Neural cell (in vitro differentiated cells): ENCODE data around the gene SH2D1B. TPM values are rescaled to one million over a fixed set of nuclear protein-coding genes. Genes with fewer than 3 reads are reported as not detected.

Experiments used
- H2AFZ ChIP-seq: fragments of 200-600, 300-800 bp; sonication (generic), shearing (Covaris generic); 2 replicates; pipeline ENCODE4 v1.6.0; 2014; ENCODE audit warnings: low read depth, mild to moderate bottlenecking, antibody characterized with exemption, low read length, moderate library complexity
- H3F3A ChIP-seq: fragments of 200-600 bp; shearing (Covaris generic); 2 replicates; pipeline ENCODE4 v1.6.1; 2016; ENCODE audit warnings: mild to moderate bottlenecking, moderate library complexity, mixed read lengths, antibody characterized with exemption, low read length; ENCODE audit not compliant: insufficient read depth, poor library complexity, severe bottlenecking
- H3K27ac ChIP-seq: fragments of 200-600, 300-800 bp; sonication (generic), shearing (Covaris generic); 2 replicates; pipeline ENCODE4 v1.5.1; 2014; ENCODE audit warnings: mild to moderate bottlenecking, low read length, moderate library complexity
- H3K27me3 ChIP-seq: fragments of 300-800, 200-600 bp; sonication (generic), shearing (Covaris generic); 2 replicates; pipeline ENCODE4 v1.6.0; 2014; ENCODE audit warnings: mild to moderate bottlenecking, low read depth, low read length, moderate library complexity; ENCODE audit not compliant: insufficient read depth
- H3K36me3 ChIP-seq: fragments of 300-800, 200-600 bp; sonication (generic), shearing (Covaris generic); 2 replicates; pipeline ENCODE4 v1.5.1; 2014; ENCODE audit warnings: mild to moderate bottlenecking, antibody characterized with exemption, low read length, moderate library complexity; ENCODE audit not compliant: insufficient read depth
- H3K4me2 ChIP-seq: fragments of 300-800, 200-600 bp; sonication (generic), shearing (Covaris generic); 2 replicates; pipeline ENCODE4 v1.6.0; 2014; ENCODE audit warnings: mild to moderate bottlenecking, low read length
- H3K4me3 ChIP-seq: fragments of 300-800, 200-600 bp; sonication (generic), shearing (Covaris generic); 2 replicates; pipeline ENCODE4 v1.5.1; 2014; ENCODE audit warnings: mild to moderate bottlenecking, low read length, moderate library complexity
- H3K79me2 ChIP-seq: fragments of 200-600 bp; shearing (Covaris generic); replicated peaks from 2 replicates; pipeline ENCODE4 v1.6.0; 2014; ENCODE audit warnings: mild to moderate bottlenecking, low read length, moderate library complexity; ENCODE audit not compliant: insufficient read depth
- H3K9ac ChIP-seq: fragments of 300-800, 200-600 bp; sonication (generic), shearing (Covaris generic); 2 replicates; pipeline ENCODE4 v1.6.1; 2016; ENCODE audit warnings: mild to moderate bottlenecking, low read length, mixed read lengths
- H3K9me2 ChIP-seq: fragments of 200-600 bp; shearing (Covaris generic); 2 replicates; pipeline ENCODE4 v1.6.1; 2016; ENCODE audit warnings: mild to moderate bottlenecking, low read length, mixed read lengths; ENCODE audit not compliant: insufficient read depth
- H3K9me3 ChIP-seq: fragments of 200-600, 300-800 bp; sonication (generic), shearing (Covaris generic); 2 replicates; pipeline ENCODE4 v1.6.1; 2016; ENCODE audit warnings: mild to moderate bottlenecking, mixed run types, low read length, moderate library complexity, mixed read lengths
- H4K20me1 ChIP-seq: fragments of 200-600 bp; shearing (Covaris generic); 2 replicates; pipeline ENCODE4 v1.6.1; 2016; ENCODE audit warnings: mild to moderate bottlenecking, mixed run types; ENCODE audit not compliant: insufficient read depth
- CTCF ChIP-seq: fragments of 450-650 bp; IDR thresholded peaks from 2 replicates; pipeline ENCODE4 v1.5.1; 2014; ENCODE audit warnings: antibody characterized with exemption, mild to moderate bottlenecking, moderate library complexity; ENCODE audit not compliant: poor library complexity, severe bottlenecking
- EP300 ChIP-seq: fragments of 450-650 bp; conservative IDR thresholded peaks from 2 replicates; pipeline ENCODE4 v1.6.1; 2014; ENCODE audit warnings: antibody characterized with exemption, mild to moderate bottlenecking, moderate library complexity; ENCODE audit not compliant: poor library complexity, severe bottlenecking
- EZH2 ChIP-seq: fragments of 200-600, 300-800 bp; shearing (Covaris generic), sonication (generic); IDR thresholded peaks from 2 replicates; pipeline ENCODE4 v1.6.1; 2014; ENCODE audit warnings: antibody characterized with exemption, low read length, borderline replicate concordance, mild to moderate bottlenecking; ENCODE audit not compliant: insufficient read depth, poor library complexity, severe bottlenecking
- MXI1 ChIP-seq: fragments of 450-650 bp; conservative IDR thresholded peaks from 2 replicates; pipeline ENCODE4 v1.6.1; 2014; ENCODE audit warnings: antibody characterized with exemption, mild to moderate bottlenecking; ENCODE audit not compliant: poor library complexity, severe bottlenecking
- POLR2AphosphoS5 ChIP-seq: IDR thresholded peaks from 2 replicates; pipeline ENCODE4 v1.6.1; 2012
- RAD21 ChIP-seq: fragments of 450-650 bp; conservative IDR thresholded peaks from 2 replicates; pipeline ENCODE4 v1.6.1; 2014; ENCODE audit warnings: antibody characterized with exemption, mild to moderate bottlenecking, moderate library complexity
- REST ChIP-seq: IDR thresholded peaks from 2 replicates; pipeline ENCODE4 v1.6.1; 2012; ENCODE audit warnings: borderline replicate concordance
- SMC3 ChIP-seq: fragments of 450-650 bp; conservative IDR thresholded peaks from 2 replicates; pipeline ENCODE4 v1.6.1; 2014; ENCODE audit warnings: antibody characterized with exemption, mild to moderate bottlenecking, moderate library complexity; ENCODE audit not compliant: poor library complexity
- TAF1 ChIP-seq: IDR thresholded peaks from 2 replicates; pipeline ENCODE4 v1.6.1; 2012; ENCODE audit warnings: low read depth
- polyA plus RNA-seq: library from polyadenylated mRNA; depleted of rRNA; stranded (reverse); fragments of >200 nt; gene quantifications from 2 replicates; pipeline ENCODE4 v1.2.3, GENCODE V29; 2014

Gene SH2D1B
- polyA plus RNA-seq, 1 donor from 2014 or later: not detected

DNA sequence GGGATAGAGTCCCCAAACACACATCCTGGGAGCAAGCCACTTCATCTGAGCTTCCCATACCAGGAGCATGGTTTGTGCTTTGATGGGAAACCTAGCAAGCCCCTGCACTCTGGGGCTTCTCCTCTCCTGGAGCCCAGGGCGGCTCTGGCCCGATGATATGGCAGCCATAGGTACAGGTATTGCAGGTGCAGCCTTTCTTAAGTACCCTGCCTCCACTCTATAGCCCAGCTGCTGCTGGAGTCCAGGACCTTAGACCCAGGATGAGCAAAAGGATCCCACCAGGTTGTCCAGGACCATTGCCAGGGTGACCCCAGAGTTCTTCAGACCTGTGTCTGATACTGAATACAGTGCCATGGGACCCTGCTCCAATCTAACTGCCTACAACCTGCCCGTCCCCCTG, 26.2 kb downstream of the SH2D1B start:
- H3K9ac ChIP-seq: no peak overlapping the region
- H4K20me1 ChIP-seq: no peaks in the 10 kb centered on the region
- H3K4me3 ChIP-seq: no peak overlapping the region
- H3K9me3 ChIP-seq: no peaks in the 10 kb centered on the region
- H3K79me2 ChIP-seq: no peaks in the 10 kb centered on the region
- H3K9me2 ChIP-seq: no peaks in the 10 kb centered on the region
- H3K27me3 ChIP-seq: no peaks in the 10 kb centered on the region
- H3K27ac ChIP-seq: no peak overlapping the region
- TF ChIP-seq POLR2AphosphoS5: no peak
- no peak for TF ChIP-seq CTCF
- no peak for TF ChIP-seq RAD21
- TF ChIP-seq TAF1: no peak
- no peak for TF ChIP-seq MXI1
- TF ChIP-seq EP300: no peak
- TF ChIP-seq REST: no peak
- TF ChIP-seq EZH2: no peak
- TF ChIP-seq SMC3: no peak
- H3K4me2 ChIP-seq: no peak overlapping the region
- H3F3A ChIP-seq: no peaks in the 10 kb centered on the region
- peaks cover 8% of the 10 kb centered on the region for H3K36me3 ChIP-seq
- no peak overlapping the region for H2AFZ ChIP-seq

- H2AFZ ChIP-seq: no peak overlapping the region
- H3K9ac ChIP-seq: no peak overlapping the region
- no peaks in the 10 kb centered on the region for H4K20me1 ChIP-seq
- no peak overlapping the region for H3K4me2 ChIP-seq
- H3F3A ChIP-seq: no peaks in the 10 kb centered on the region
- no peak for TF ChIP-seq EZH2
- no peak for TF ChIP-seq CTCF
- no peak for TF ChIP-seq MXI1
- no peak for TF ChIP-seq SMC3
- TF ChIP-seq REST: no peak
- no peak for TF ChIP-seq POLR2AphosphoS5
- TF ChIP-seq TAF1: no peak
- no peak for TF ChIP-seq EP300
- TF ChIP-seq RAD21: no peak
- no peaks in the 10 kb centered on the region for H3K79me2 ChIP-seq
- no peaks in the 10 kb centered on the region for H3K27me3 ChIP-seq
- H3K27ac ChIP-seq: no peak overlapping the region
- H3K9me2 ChIP-seq: no peaks in the 10 kb centered on the region
- no peak overlapping the region for H3K4me3 ChIP-seq
- H3K36me3 ChIP-seq: peaks cover 8% of the 10 kb centered on the region
- no peaks in the 10 kb centered on the region for H3K9me3 ChIP-seq
Observed at GRCh38 chr1:162385280-162385623, 26.7 kb downstream of the SH2D1B start.
